NT2/D1 (cell line): ENCODE results near the gene TADA1.

Experiments used
- SUZ12 ChIP-seq: IDR thresholded peaks from 2 replicates; pipeline ENCODE4 v1.6.1; 2011; ENCODE audit not compliant: insufficient read length, insufficient read depth; ENCODE audit errors: extremely low read depth
- YY1 ChIP-seq: IDR thresholded peaks from 2 replicates; pipeline ENCODE4 v1.6.1; 2011; ENCODE audit not compliant: insufficient read length, insufficient read depth
- ZNF274 ChIP-seq: IDR thresholded peaks from 2 replicates; pipeline ENCODE4 v1.6.1; 2011; ENCODE audit warnings: mild to moderate bottlenecking, low read depth, low read length

GRCh38 chr1:166918088-166918955 lies 42.3 kb upstream of the TADA1 start:
- TF ChIP-seq ZNF274 (no peak), YY1 (no peak), SUZ12 (no peak)
